ENCODE results near the gene DNMT3L. TPM values are rescaled to one million over a fixed set of nuclear protein-coding genes. Genes with fewer than 3 reads are reported as not detected.
A peak's percentile ranks its signal among the peaks of the same experiment; 100 is the strongest.
"Not testable (repeated sequence)": the region's sequence is repeated elsewhere in the genome, so short reads cannot be mapped to it uniquely, and the experiment has no call there.

The DNMT3L gene
- total and polyA plus RNA-seq, 10 donors, result not detected

DNA sequence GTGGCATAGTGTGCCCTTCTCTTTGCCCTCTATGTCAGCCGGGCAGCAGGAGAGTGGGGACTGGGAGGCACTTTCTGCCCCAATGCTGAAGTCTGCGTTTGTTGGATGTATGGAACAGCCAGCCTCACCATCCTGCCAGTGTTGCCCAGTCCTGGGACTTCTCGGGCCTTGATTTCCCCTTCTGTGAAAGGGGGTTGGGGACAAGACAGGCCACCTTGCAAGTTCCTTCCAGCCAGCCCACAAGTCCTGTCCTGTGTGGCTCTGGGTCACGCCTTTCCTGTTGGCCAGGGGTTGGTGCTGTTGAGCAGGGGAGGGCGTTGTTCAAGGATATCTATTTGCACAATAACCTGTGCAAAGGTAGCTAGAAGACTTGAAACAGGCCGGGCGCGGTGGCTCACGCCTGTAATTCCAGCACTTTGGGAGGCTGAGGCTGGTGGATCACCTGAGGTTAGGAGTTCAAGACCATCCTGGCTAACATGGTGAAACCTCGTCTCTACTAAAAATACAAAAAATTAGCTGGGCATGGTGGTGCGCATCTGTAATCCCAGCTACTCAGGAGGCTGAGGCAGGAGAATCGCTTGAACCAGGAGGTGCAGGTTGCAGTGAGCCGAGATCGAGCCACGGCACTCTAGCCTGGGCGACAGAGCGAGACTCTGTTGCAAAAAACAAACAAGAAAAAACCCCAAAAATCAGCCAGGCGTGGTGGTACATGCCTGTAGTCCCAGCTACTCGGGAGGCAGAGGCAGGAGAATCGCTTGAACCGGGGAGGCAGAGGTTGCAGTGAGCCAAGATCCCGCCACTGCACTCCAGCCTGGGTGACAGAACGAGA is 41.1 kb upstream of the DNMT3L start:
- intact Hi-C loops (cut with DNase I; ENCODE audit: low total_unique reads); H3K27me3 ChIP-seq (replicated peaks in 1 of 7); H3K9me3 ChIP-seq; DNase-seq: not testable (repeated sequence)
- Histone ChIP-seq H3K4me3 (peak overlapping the region in 1 of 8 donors; percentile 92), H3K36me3 (peaks cover 0 to 21% (median 13%) of the 10 kb centered on the region in 6 donors), H3K27ac (peak overlapping the region in 4 of 8 donors; percentile 32 to 94 (median 93)), H3K4me1 (peaks cover 26 to 86% (median 76%) of the 10 kb centered on the region in 6 donors)
- 72 to 77% (median 74%) methylated on average over 22 to 23 of the region's 23 CpGs for WGBS, 5 donors
- TF ChIP-seq, protein P1, sequence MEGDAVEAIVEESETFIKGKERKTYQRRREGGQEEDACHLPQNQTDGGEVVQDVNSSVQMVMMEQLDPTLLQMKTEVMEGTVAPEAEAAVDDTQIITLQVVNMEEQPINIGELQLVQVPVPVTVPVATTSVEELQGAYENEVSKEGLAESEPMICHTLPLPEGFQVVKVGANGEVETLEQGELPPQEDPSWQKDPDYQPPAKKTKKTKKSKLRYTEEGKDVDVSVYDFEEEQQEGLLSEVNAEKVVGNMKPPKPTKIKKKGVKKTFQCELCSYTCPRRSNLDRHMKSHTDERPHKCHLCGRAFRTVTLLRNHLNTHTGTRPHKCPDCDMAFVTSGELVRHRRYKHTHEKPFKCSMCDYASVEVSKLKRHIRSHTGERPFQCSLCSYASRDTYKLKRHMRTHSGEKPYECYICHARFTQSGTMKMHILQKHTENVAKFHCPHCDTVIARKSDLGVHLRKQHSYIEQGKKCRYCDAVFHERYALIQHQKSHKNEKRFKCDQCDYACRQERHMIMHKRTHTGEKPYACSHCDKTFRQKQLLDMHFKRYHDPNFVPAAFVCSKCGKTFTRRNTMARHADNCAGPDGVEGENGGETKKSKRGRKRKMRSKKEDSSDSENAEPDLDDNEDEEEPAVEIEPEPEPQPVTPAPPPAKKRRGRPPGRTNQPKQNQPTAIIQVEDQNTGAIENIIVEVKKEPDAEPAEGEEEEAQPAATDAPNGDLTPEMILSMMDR (IDR thresholded peaks at IDR 0.05 in 8 of 11, conservative IDR thresholded peaks at IDR 0.05 in 3 of 11), result peak in 2 of 11 experiments; percentile 21 to 22

DNA sequence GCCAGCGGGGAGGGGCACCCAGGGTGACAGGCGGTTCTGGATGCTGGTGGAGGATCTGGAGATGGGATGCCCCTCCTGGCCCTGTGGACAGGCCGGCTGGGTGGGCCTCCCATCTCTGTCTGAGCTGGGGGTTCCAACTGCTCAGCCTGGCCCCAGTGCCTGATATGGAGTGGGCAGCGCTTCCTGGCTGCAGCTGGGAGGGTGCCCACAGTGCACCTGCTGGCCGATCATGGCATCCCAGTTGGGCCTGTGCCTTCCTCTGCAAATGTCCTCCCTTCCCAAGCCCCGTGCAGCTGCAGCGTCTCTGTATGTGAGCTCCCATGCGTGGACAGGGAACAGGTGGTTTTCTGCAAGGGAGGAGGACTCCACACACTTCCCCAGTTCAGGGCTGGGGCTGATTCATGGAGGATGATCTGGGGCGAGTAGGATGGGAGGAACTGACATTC is 40.3 kb upstream of the DNMT3L start:
- Histone ChIP-seq H3K4me1 (peaks cover 30 to 93% (median 83%) of the 10 kb centered on the region in 6 donors), H3K27me3 (replicated peaks in 1 of 7) (peaks cover 0 to 7% (median 0%) of the 10 kb centered on the region in 7 donors), H3K36me3 (peaks cover 0 to 13% (median 5%) of the 10 kb centered on the region in 6 donors), H3K27ac (peak overlapping the region in 7 of 8 donors; percentile 8 to 94 (median 93)), H3K9me3 (no peaks in the 10 kb centered on the region), H3K4me3 (peak overlapping the region in 1 of 8 donors; percentile 92)
- intact Hi-C loops (cut with DNase I; ENCODE audit: low total_unique reads), result no loop called here
- DNase-seq, result no peak
- TF ChIP-seq POLR2A (IDR thresholded peaks at IDR 0.05), result no peak
- TF ChIP-seq, protein P1 (IDR thresholded peaks at IDR 0.05 in 8 of 11, conservative IDR thresholded peaks at IDR 0.05 in 3 of 11), result no peak
- TF ChIP-seq POLR2AphosphoS5 (IDR thresholded peaks at IDR 0.05), result peak in 1 of 3 donors; percentile 18
- 60 to 69% (median 65%) methylated on average over 7 to 9 of the region's 9 CpGs for WGBS, 5 donors

DNA sequence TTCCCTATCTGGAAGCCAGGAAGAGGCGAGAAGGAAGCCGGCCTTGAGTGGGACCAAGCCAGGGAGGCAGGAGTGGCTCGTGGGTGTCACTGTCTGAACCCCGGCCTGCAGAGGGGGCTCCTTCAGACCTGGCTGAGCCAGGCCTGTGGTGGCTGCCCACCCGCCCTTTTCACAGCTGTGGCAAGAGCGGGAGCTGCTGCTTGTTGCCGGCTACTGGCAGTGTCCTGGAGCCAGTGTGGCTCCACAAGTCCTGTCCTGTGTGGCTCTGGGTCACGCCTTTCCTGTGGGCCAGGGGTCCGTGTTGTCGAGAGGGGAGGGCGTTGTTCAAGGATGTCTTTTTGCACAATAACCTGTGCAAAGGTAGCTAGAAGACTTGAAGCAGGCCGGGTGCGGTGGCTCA is 39.4 kb upstream of the DNMT3L start:
- WGBS, 5 donors, result 63 to 77% (median 71%) methylated on average over 13 of the region's 13 CpGs
- no peak for DNase-seq
- intact Hi-C loops (cut with DNase I; ENCODE audit: low total_unique reads), result no loop called here
- H3K27ac ChIP-seq, result peak overlapping the region in 6 of 8 donors; percentile 91 to 94 (median 93)
- peak overlapping the region; percentile 65 to 95 (median 78) for H3K4me3 ChIP-seq
- peaks cover 30 to 93% (median 82%) of the 10 kb centered on the region in 6 donors for H3K4me1 ChIP-seq
- peaks cover 0 to 12% (median 0%) of the 10 kb centered on the region in 7 donors for H3K27me3 ChIP-seq (replicated peaks in 1 of 7)
- H3K36me3 ChIP-seq, result peaks cover 0 to 5% (median 0%) of the 10 kb centered on the region in 6 donors
- no peaks in the 10 kb centered on the region for H3K9me3 ChIP-seq
- TF ChIP-seq POLR2AphosphoS5 (IDR thresholded peaks at IDR 0.05) (no peak), POLR2A (IDR thresholded peaks at IDR 0.05) (no peak)
- TF ChIP-seq, protein P1 (IDR thresholded peaks at IDR 0.05 in 8 of 11, conservative IDR thresholded peaks at IDR 0.05 in 3 of 11), result no peak

Measured in spleen (tissue), 11 donors.